ENCODE measurements around the gene TSPAN18.

TSPAN18 gene

GRCh38 chr11:44833221-44833876, 106.6 kb downstream of the TSPAN18 start:
- no peaks in the 10 kb centered on the region; the same call in 1 of the 2 replicates for H3K27me3 ChIP-seq (replicated peaks; ENCODE audit: control insufficient read depth, insufficient read depth, low read length)
- no peak for DNase-seq (ENCODE audit: extremely low read depth, insufficient read length)
- H3K36me3 ChIP-seq (ENCODE audit: control insufficient read depth, insufficient read depth, low read length), result no peaks in the 10 kb centered on the region
- H3K4me3 ChIP-seq (replicated peaks; ENCODE audit: low read depth, low read length), result no peak overlapping the region
- TF ChIP-seq CTCF (IDR thresholded peaks at IDR 0.05; ENCODE audit: insufficient read depth, low read length, poor library complexity, severe bottlenecking), result no peak

- no peak for TF ChIP-seq CTCF (IDR thresholded peaks at IDR 0.05; ENCODE audit: insufficient read depth, low read length, poor library complexity, severe bottlenecking)
- no peaks in the 10 kb centered on the region for H3K36me3 ChIP-seq (ENCODE audit: control insufficient read depth, insufficient read depth, low read length)
- H3K27me3 ChIP-seq (replicated peaks; ENCODE audit: control insufficient read depth, insufficient read depth, low read length), result no peaks in the 10 kb centered on the region; the same call in 1 of the 2 replicates
- no peak overlapping the region for H3K4me3 ChIP-seq (replicated peaks; ENCODE audit: low read depth, low read length)
- DNase-seq (ENCODE audit: extremely low read depth, insufficient read length), result no peak
Measured at GRCh38 chr11:44833877-44834452, 107.2 kb downstream of the TSPAN18 start.

- TF ChIP-seq CTCF (IDR thresholded peaks at IDR 0.05; ENCODE audit: insufficient read depth, low read length, poor library complexity, severe bottlenecking), result no peak
- Histone ChIP-seq H3K4me3 (replicated peaks; ENCODE audit: low read depth, low read length) (no peak overlapping the region), H3K36me3 (ENCODE audit: control insufficient read depth, insufficient read depth, low read length) (no peaks in the 10 kb centered on the region), H3K27me3 (replicated peaks; ENCODE audit: control insufficient read depth, insufficient read depth, low read length) (no peaks in the 10 kb centered on the region; the same call in 1 of the 2 replicates)
- no peak for DNase-seq (ENCODE audit: extremely low read depth, insufficient read length)
Measured at GRCh38 chr11:44834846-44835245, 108.1 kb downstream of the TSPAN18 start.

- TF ChIP-seq CTCF (IDR thresholded peaks at IDR 0.05; ENCODE audit: insufficient read depth, low read length, poor library complexity, severe bottlenecking), result no peak
- no peak for DNase-seq (ENCODE audit: extremely low read depth, insufficient read length)
- H3K36me3 ChIP-seq (ENCODE audit: control insufficient read depth, insufficient read depth, low read length), result no peaks in the 10 kb centered on the region
- H3K4me3 ChIP-seq (replicated peaks; ENCODE audit: low read depth, low read length), result no peak overlapping the region
- H3K27me3 ChIP-seq (replicated peaks; ENCODE audit: control insufficient read depth, insufficient read depth, low read length), result no peaks in the 10 kb centered on the region; the same call in 1 of the 2 replicates
Measured at GRCh38 chr11:44835296-44835695, 108.5 kb downstream of the TSPAN18 start.

GRCh38 chr11:44835938-44836337, 109.2 kb downstream of the TSPAN18 start:
- DNase-seq (ENCODE audit: extremely low read depth, insufficient read length), result no peak
- no peaks in the 10 kb centered on the region for H3K36me3 ChIP-seq (ENCODE audit: control insufficient read depth, insufficient read depth, low read length)
- no peak overlapping the region for H3K4me3 ChIP-seq (replicated peaks; ENCODE audit: low read depth, low read length)
- no peak for TF ChIP-seq CTCF (IDR thresholded peaks at IDR 0.05; ENCODE audit: insufficient read depth, low read length, poor library complexity, severe bottlenecking)
- no peaks in the 10 kb centered on the region; the same call in 1 of the 2 replicates for H3K27me3 ChIP-seq (replicated peaks; ENCODE audit: control insufficient read depth, insufficient read depth, low read length)

Measured in GM06990 (cell line).